NK-92 (cell line): Measurements from ENCODE around the gene NOTO.

Source experiments
- DNase-seq: peaks from one replicate; lab custom pipeline; 2025; ENCODE audit not compliant: unreplicated experiment; lab: John Stamatoyannopoulos, UW

The NOTO gene

DNA sequence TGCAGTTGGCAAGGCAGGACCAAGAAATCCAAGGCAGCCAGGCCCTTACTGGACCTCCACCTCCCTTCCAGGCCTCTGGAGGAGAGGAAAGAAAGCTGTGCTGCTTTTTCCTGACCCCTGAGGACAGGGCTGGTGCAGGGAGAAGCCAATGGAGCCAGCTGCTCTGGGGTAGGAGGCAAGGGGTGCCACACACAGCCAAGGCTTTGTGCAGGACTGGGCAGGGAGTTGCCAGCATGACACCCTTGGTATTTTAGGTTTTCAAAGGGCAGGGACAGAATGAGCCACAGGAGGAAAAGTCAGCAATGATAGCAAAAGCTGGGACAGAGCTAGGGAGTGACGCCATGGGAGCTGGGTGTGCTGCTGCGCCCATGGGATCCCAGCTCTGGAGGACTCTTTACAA lies 54.6 kb downstream of the NOTO start:
- no peak for DNase-seq

DNA sequence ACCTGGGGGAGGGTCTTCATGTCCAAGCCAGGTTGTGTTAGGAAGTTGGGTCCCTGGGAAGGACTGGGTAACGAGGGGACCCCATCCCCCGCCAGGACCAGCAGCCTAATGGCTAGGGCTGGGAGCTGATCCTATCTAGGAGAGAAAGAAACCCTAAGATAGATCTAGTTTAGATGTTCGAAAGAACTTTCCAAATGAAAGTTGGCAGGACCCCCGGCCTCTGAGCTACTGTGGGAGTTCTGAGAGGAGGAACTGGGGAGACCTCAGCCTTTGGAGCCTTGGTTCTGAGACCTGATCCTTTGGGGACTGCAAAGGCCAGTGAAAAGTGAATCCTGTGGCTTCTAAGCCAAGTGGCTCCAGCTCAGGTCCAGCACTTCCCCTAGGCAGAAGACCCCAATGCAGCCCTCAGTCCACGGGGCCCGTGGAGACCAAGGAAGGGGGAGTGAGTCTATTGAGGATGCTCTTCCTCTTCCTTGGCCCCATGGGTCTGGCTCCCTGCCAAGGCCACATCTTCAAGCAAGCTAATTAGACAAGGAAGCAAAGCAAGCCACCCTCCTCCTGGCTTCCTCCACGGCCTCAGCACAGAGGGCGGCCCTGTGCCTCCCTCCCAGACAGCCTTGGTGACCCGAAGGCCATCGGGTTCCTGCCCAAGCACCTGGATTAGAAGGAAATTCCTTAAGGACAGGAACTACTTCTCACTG lies 55.2 kb downstream of the NOTO start:
- DNase-seq, result no peak

DNA sequence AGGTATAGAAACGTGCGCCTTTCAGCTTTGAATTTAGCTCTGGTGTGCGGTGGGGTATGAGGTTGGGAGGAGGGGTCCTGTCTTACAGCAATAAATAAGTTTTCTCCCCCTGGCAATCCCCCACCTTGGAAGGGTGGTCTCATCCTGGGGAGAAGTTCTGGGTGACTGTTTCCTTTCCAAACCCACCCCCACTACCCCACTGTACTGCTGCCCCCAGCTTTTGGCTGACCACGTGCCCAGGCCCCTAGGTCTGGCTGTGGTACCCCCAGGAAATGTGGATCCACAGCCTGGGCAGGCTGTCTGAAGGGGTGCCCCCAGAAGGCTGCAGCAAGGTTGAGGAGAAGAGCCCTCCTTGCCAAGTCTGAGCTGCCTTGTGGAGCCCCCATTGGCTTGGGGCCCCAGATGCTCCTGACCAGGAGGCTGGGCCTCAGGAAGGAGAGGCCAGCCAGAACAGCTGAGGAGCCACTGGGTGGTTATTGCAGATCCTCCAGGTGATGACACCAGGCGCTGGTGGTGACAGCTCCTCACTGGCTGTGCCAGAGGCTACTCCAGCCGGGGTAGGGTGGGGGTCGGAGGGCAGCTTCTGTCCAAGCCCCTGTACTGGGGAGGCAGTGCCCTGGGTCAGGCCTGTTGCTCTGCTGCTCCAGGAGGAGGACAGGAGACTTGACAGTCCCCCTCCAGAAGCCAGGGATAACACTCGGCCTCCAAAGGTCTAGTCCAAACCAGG lies 56.0 kb downstream of the NOTO start:
- no peak for DNase-seq

DNA sequence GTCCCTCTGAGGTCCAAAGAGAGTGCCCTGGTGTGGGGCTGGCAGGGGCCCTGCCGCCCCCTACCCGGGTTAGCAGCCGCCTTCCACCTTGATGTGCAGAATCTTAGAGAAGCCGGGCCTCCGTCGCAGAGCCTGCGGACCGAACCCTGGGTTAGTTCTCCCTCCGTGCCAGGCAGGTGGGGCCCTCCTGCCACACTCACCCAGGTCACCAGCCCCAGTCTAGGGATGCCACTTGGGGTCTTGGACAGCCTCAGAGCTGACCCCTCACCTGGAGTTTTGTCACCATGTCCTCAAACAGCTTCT lies 56.5 kb downstream of the NOTO start:
- DNase-seq, result no peak

DNA sequence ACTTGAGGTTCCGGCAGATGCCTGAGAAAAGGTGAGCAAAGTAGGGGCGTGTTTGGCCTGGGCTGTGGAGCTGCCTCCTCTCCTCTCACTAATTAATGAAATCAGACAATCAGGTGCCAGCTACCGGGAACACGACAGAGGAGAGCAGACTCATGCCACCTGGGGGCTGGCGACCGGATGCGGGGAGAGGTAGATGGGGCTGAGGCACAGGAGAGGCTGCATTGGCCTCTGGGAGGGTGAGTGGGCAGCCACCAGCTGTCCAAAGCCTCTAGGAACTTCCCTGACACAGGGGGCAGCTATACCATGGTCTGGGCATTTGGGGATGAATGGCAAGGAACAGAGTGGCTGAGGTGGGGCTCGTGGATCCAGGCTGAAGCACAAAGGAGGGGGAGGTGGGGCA lies 56.9 kb downstream of the NOTO start:
- no peak for DNase-seq

DNA sequence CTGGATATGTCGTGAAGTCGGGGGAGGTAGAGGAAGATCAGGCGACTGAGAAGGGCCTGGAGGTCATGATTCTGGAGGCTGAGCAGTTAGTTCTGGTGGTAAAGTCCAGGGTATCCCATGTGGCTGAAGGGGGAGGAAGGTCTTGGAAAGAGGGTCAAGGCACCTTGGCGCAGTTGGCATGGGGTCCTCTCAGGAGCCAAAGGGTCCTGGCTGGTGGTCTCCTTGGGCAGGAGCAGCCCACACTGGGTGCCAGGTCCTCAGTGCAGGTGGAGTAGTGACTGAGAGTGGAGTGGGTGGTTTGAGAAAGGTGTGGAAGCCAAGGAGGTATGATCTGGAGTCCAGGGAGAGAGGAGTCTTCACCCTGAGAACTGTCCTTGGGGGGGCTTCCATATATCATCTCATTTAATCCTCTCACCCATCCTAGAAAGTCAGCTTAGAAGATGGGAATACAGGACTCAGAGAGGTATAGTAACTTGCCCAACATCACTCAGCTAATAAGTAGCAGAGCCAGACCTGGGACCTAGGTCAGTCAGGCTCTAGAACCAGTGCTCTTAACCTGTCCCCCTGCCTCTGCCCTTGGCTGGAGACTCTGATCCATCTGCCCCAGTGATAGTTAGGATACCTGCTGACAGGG lies 57.4 kb downstream of the NOTO start:
- DNase-seq, result no peak

DNA sequence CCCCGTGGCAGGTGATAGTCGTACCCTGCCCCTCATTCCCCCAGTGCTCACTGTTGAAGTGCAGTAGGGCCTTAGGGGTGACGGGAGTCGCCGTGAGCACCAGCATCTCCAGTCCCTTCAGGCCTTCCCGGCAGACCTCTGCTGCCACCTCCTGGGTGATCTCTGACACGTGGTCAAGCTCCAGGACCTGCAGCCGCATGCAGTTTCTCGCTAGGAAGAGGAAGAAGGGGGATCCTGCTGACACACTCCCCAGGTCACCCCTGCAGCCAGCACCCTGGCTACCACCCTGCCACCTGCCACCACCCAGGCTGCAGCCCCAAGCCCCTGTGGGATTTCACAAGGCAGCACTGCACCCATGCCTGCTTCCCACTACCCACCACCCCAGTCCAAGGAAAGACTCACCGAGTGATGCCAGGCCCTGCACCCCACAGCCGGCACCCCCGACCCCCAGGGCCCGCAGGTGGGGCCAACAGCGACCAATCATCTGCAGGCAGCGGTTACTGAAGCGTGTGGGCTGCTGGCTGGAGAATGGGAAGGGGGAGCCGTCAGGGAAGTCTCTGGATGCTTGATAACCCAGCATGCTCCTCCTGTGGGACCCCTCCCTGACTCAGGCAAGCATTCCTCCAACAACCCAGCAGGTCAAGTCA lies 58.1 kb downstream of the NOTO start:
- no peak for DNase-seq
